H9 (cell line): ENCODE measurements around the gene PEPD. TPM values are rescaled to one million over a fixed set of nuclear protein-coding genes. Genes with fewer than 3 reads are reported as not detected.

Experiments used
- DNase-seq: peaks from one replicate; pipeline ENCODE4 v3.0.0-alpha.2; 2017
- H2AFZ ChIP-seq: one replicate; pipeline ENCODE4 v1.6.1; 2013; ENCODE audit warnings: mild to moderate bottlenecking, low read length, control low read depth, moderate library complexity
- H2AK5ac ChIP-seq: 2 replicates; pipeline ENCODE4 v1.6.1; 2013; ENCODE audit warnings: low read length, control low read depth, mixed read lengths; ENCODE audit not compliant: insufficient read length
- H2BK120ac ChIP-seq: one replicate; pipeline ENCODE4 v1.6.1; 2013; ENCODE audit warnings: low read depth, mild to moderate bottlenecking, low read length, control low read depth, inconsistent platforms; ENCODE audit not compliant: poor library complexity, severe bottlenecking
- H2BK12ac ChIP-seq: 2 replicates; pipeline ENCODE4 v1.6.1; 2013; ENCODE audit warnings: low read length, control low read depth, mixed read lengths, low read depth; ENCODE audit not compliant: insufficient read length
- H2BK15ac ChIP-seq: 2 replicates; pipeline ENCODE4 v1.6.1; 2013; ENCODE audit warnings: low read depth, low read length, control low read depth
- H2BK20ac ChIP-seq: one replicate; pipeline ENCODE4 v1.6.1; 2013; ENCODE audit warnings: low read depth, mild to moderate bottlenecking, low read length, control low read depth, inconsistent platforms; ENCODE audit not compliant: poor library complexity, severe bottlenecking
- H2BK5ac ChIP-seq: 2 replicates; pipeline ENCODE4 v1.6.1; 2013; ENCODE audit warnings: low read length, control low read depth, mixed read lengths; ENCODE audit not compliant: insufficient read length
- H3K14ac ChIP-seq: 2 replicates; pipeline ENCODE4 v1.6.1; 2013; ENCODE audit warnings: low read length, control low read depth; ENCODE audit not compliant: insufficient read depth
- H3K18ac ChIP-seq: 2 replicates; pipeline ENCODE4 v1.6.1; 2013; ENCODE audit warnings: low read depth, mild to moderate bottlenecking, mixed read lengths, low read length, control low read depth; ENCODE audit not compliant: insufficient read length
- H3K23ac ChIP-seq: 2 replicates; pipeline ENCODE4 v1.6.1; 2013; ENCODE audit warnings: low read length, control low read depth, mixed read lengths, low read depth; ENCODE audit not compliant: insufficient read length
- H3K23me2 ChIP-seq: 2 replicates; pipeline ENCODE4 v1.6.1; 2013; ENCODE audit warnings: low read depth, mild to moderate bottlenecking, mixed read lengths, low read length, control low read depth; ENCODE audit not compliant: insufficient read length, poor library complexity, severe bottlenecking
- H3K27ac ChIP-seq: 2 replicates; pipeline ENCODE4 v1.5.1; 2013; ENCODE audit warnings: low read length, control low read depth, mixed read lengths, low read depth; ENCODE audit not compliant: insufficient read length
- H3K27me3 ChIP-seq: 2 replicates; pipeline ENCODE4 v1.6.1; 2013; ENCODE audit warnings: low read length, control low read depth, inconsistent platforms; ENCODE audit not compliant: insufficient read depth
- H3K4ac ChIP-seq: 2 replicates; pipeline ENCODE4 v1.6.1; 2013; ENCODE audit warnings: low read depth, mild to moderate bottlenecking, control low read depth, inconsistent platforms, low read length, moderate library complexity
- H3K4me1 ChIP-seq: 2 replicates; pipeline ENCODE4 v1.6.1; 2013; ENCODE audit warnings: low read length, control low read depth, inconsistent platforms; ENCODE audit not compliant: insufficient read depth
- H3K4me2 ChIP-seq: 2 replicates; pipeline ENCODE4 v1.6.1; 2013; ENCODE audit warnings: low read length, control low read depth, mixed read lengths; ENCODE audit not compliant: insufficient read length, insufficient read depth
- H3K56ac ChIP-seq: 2 replicates; pipeline ENCODE4 v1.6.1; 2013; ENCODE audit warnings: low read depth, mild to moderate bottlenecking, mixed read lengths, low read length, control low read depth; ENCODE audit not compliant: insufficient read length
- H3K79me1 ChIP-seq: 2 replicates; pipeline ENCODE4 v1.6.1; 2013; ENCODE audit warnings: low read depth, mild to moderate bottlenecking, moderate library complexity, low read length, control low read depth, inconsistent platforms; ENCODE audit not compliant: insufficient read depth, poor library complexity, severe bottlenecking
- H3K79me2 ChIP-seq: 2 replicates; pipeline ENCODE4 v1.6.1; 2013; ENCODE audit warnings: low read length, control low read depth, inconsistent platforms; ENCODE audit not compliant: insufficient read depth
- H3K9ac ChIP-seq: 2 replicates; pipeline ENCODE4 v1.6.1; 2013; ENCODE audit warnings: low read length, control low read depth, mixed read lengths; ENCODE audit not compliant: insufficient read length; ENCODE audit errors: extremely low read depth
- H3K9me3 ChIP-seq: one replicate; pipeline ENCODE4 v1.6.1; 2013; ENCODE audit warnings: low read depth, low read length, inconsistent platforms; ENCODE audit not compliant: control insufficient read depth
- H3T11ph ChIP-seq: one replicate; pipeline ENCODE4 v1.6.1; 2013; ENCODE audit warnings: mild to moderate bottlenecking, low read length, control low read depth, inconsistent platforms
- H4K20me1 ChIP-seq: one replicate; pipeline ENCODE4 v1.6.1; 2013; ENCODE audit not compliant: control insufficient read depth, insufficient read length, insufficient read depth
- H4K5ac ChIP-seq: 2 replicates; pipeline ENCODE4 v1.6.1; 2013; ENCODE audit warnings: low read depth, mild to moderate bottlenecking, mixed read lengths, low read length, control low read depth; ENCODE audit not compliant: insufficient read length
- H4K8ac ChIP-seq: replicated peaks from 2 replicates; pipeline ENCODE4 v1.6.1; 2013; ENCODE audit warnings: low read length, control low read depth, mixed read lengths, low read depth; ENCODE audit not compliant: insufficient read length
- H4K91ac ChIP-seq: 2 replicates; pipeline ENCODE4 v1.6.1; 2013; ENCODE audit warnings: low read depth, mild to moderate bottlenecking, moderate library complexity, mixed read lengths, low read length, control low read depth; ENCODE audit not compliant: insufficient read length
- H3K27ac Mint-ChIP-seq, 3 experiments: 2 replicates in 2 of 3; 3 replicates in 1 of 3; pipeline ENCODE4 v1.8.0; 2020 to 2021; ENCODE audit warnings: mixed read lengths in 3 of 3, mild to moderate bottlenecking in 1 of 3, moderate library complexity in 1 of 3
- H3K27me3 Mint-ChIP-seq: 2 replicates; pipeline ENCODE4 v1.8.0; 2021; ENCODE audit warnings: low read depth, mild to moderate bottlenecking, moderate library complexity, mixed read lengths
- H3K36me3 Mint-ChIP-seq, 3 experiments: 2 replicates in 2 of 3; 3 replicates in 1 of 3; pipeline ENCODE4 v1.8.0; 2020 to 2021; ENCODE audit warnings: low read depth in 3 of 3, mixed read lengths in 3 of 3; ENCODE audit not compliant: insufficient read depth in 1 of 3
- H3K4me1 Mint-ChIP-seq, 2 experiments: 2 replicates each; pipeline ENCODE4 v1.8.0; 2020; ENCODE audit warnings: mixed read lengths in 2 of 2
- H3K4me3 Mint-ChIP-seq, 2 experiments: 2 replicates in 1 of 2; 3 replicates in 1 of 2; pipeline ENCODE4 v1.8.0; 2020 to 2021; ENCODE audit warnings: mild to moderate bottlenecking in 2 of 2, mixed read lengths in 2 of 2, moderate library complexity in 1 of 2
- H3K9me3 Mint-ChIP-seq, 2 experiments: 2 replicates in 1 of 2; 3 replicates in 1 of 2; pipeline ENCODE4 v1.8.0; 2020; ENCODE audit warnings: mild to moderate bottlenecking in 2 of 2, mixed read lengths in 2 of 2, moderate library complexity in 1 of 2
- CTCF ChIP-seq: fragments of 200-600 bp; sonication (generic); conservative IDR thresholded peaks from 3 replicates; pipeline ENCODE4 v1.8.0; 2021; ENCODE audit warnings: antibody characterized with exemption, mild to moderate bottlenecking
- WGBS: extraction: QIAGEN DNeasy Blood & Tissue Kit; methylation state at CpG from one replicate; pipeline ENCODE4 v1.1.7; 2013; ENCODE audit warnings: missing lambda C conversion rate, low lambda C conversion rate, mixed read lengths; ENCODE audit not compliant: insufficient read length; ENCODE audit errors: extremely low coverage; 5-methylcytosine and 5-hydroxymethylcytosine counted together
- total RNA-seq: library from RNA; stranded (reverse); gene quantifications from 2 replicates; pipeline ENCODE4 v1.2.1, GENCODE V29; 2021

PEPD gene
- total RNA-seq, 1 experiment from 2014 or later = 52.8 TPM

GRCh38 chr19:33419788-33420130 lies 101.8 kb downstream of the PEPD start:
- no CpG with 5 or more reads among the region's 6 CpGs for WGBS
- H4K5ac ChIP-seq = no peak overlapping the region

More at GRCh38 chr19:33419788-33420130, 101.8 kb downstream of the PEPD start:
- H3K14ac ChIP-seq = no peak overlapping the region
- no peaks in the 10 kb centered on the region for H3K27me3 Mint-ChIP-seq
- H2BK12ac ChIP-seq = no peak overlapping the region
- H3K4me2 ChIP-seq = no peak overlapping the region
- no peak overlapping the region for H2BK15ac ChIP-seq
- H3K9ac ChIP-seq = no peak overlapping the region
- H2BK5ac ChIP-seq = no peak overlapping the region
- H2BK20ac ChIP-seq = no peak overlapping the region
- no peaks in the 10 kb centered on the region for H3K4me1 ChIP-seq
- no peaks in the 10 kb centered on the region for H3K9me3 ChIP-seq
- DNase-seq = peak; percentile 76
- H3T11ph ChIP-seq = no peak overlapping the region
- no peak overlapping the region for H3K27ac ChIP-seq
- H3K27me3 ChIP-seq = no peaks in the 10 kb centered on the region
- H3K18ac ChIP-seq = no peak overlapping the region
- H3K79me1 ChIP-seq = no peaks in the 10 kb centered on the region
- no peaks in the 10 kb centered on the region for H3K23me2 ChIP-seq
- no peak overlapping the region for H4K8ac ChIP-seq
- H3K4ac ChIP-seq = no peak overlapping the region
- H3K4me3 Mint-ChIP-seq = no peak overlapping the region
- H3K56ac ChIP-seq = no peak overlapping the region
- no peak overlapping the region for H2AK5ac ChIP-seq
- no peak overlapping the region for H4K91ac ChIP-seq
- H4K20me1 ChIP-seq = no peaks in the 10 kb centered on the region
- TF ChIP-seq CTCF = no peak
- H2BK120ac ChIP-seq = no peak overlapping the region
- no peak overlapping the region for H3K27ac Mint-ChIP-seq
- H3K4me1 Mint-ChIP-seq = peaks cover 4 to 15% of the 10 kb centered on the region in 2 experiments
- H2AFZ ChIP-seq = no peak overlapping the region
- H3K36me3 Mint-ChIP-seq = peaks cover 0 to 3% (median 0%) of the 10 kb centered on the region in 3 experiments; a peak in 1 of 7 replicates
- no peak overlapping the region for H3K23ac ChIP-seq
- no peaks in the 10 kb centered on the region for H3K9me3 Mint-ChIP-seq
- H3K79me2 ChIP-seq = no peaks in the 10 kb centered on the region
